Suppressor macrophage treated with lipopolysaccharide for 4 hours (primary cell): Measurements from ENCODE around the gene CALML5.

Experiments
- DNase-seq: peaks from one replicate; pipeline ENCODE4 v3.0.0-alpha.2; 2020

The CALML5 gene

GRCh38 chr10:5499493-5500140, at the start of gene CALML5:
TSS of gene CALML5 (minus strand) at chr10:5499570. CDS start at chr10:5499438, 132 bp downstream.
- DNase-seq: no peak

GRCh38 chr10:5547931-5548660, 48.7 kb upstream of the CALML5 start:
- peak; percentile 18 for DNase-seq

GRCh38 chr10:5547681-5547930, 48.2 kb upstream of the CALML5 start:
- DNase-seq: no peak

GRCh38 chr10:5546891-5547680, 47.7 kb upstream of the CALML5 start:
- no peak for DNase-seq

- no peak for DNase-seq
Observed at GRCh38 chr10:5545778-5546710, 46.7 kb upstream of the CALML5 start.

- no peak for DNase-seq
Observed at GRCh38 chr10:5545426-5545777, 46.0 kb upstream of the CALML5 start.

GRCh38 chr10:5545011-5545410, 45.6 kb upstream of the CALML5 start:
- DNase-seq: no peak

GRCh38 chr10:5544216-5544805, 44.9 kb upstream of the CALML5 start:
- DNase-seq: no peak

GRCh38 chr10:5543623-5544022, 44.3 kb upstream of the CALML5 start:
- DNase-seq: no peak

GRCh38 chr10:5542100-5542499, 42.7 kb upstream of the CALML5 start:
- no peak for DNase-seq

- DNase-seq: no peak
Observed at GRCh38 chr10:5540891-5541290, 41.5 kb upstream of the CALML5 start.

- no peak for DNase-seq
Observed at GRCh38 chr10:5540080-5540479, 40.7 kb upstream of the CALML5 start.

- no peak for DNase-seq
Observed at GRCh38 chr10:5538892-5539651, 39.7 kb upstream of the CALML5 start.

GRCh38 chr10:5538446-5538845, 39.1 kb upstream of the CALML5 start:
- no peak for DNase-seq

GRCh38 chr10:5537684-5538083, 38.3 kb upstream of the CALML5 start:
- DNase-seq: no peak

GRCh38 chr10:5536486-5537081, 37.2 kb upstream of the CALML5 start:
- DNase-seq: no peak

- peak; percentile 23 for DNase-seq
Observed at GRCh38 chr10:5534880-5535856, 35.8 kb upstream of the CALML5 start.

- no peak for DNase-seq
Observed at GRCh38 chr10:5534051-5534821, 34.9 kb upstream of the CALML5 start.

- DNase-seq: no peak
Observed at GRCh38 chr10:5533098-5533731, 33.8 kb upstream of the CALML5 start.
